Measurements from ENCODE around the gene ISOC1. TPM values are rescaled to one million over a fixed set of nuclear protein-coding genes. Genes with fewer than 3 reads are reported as not detected.
A peak's percentile ranks its signal among the peaks of the same experiment; 100 is the strongest.

The ISOC1 gene
- total RNA-seq, 3 donors from 2014 or later (not counting 1 experiment from before 2014, with no cell fraction given): 11.3 to 15.5 (median 15.1) TPM

DNA sequence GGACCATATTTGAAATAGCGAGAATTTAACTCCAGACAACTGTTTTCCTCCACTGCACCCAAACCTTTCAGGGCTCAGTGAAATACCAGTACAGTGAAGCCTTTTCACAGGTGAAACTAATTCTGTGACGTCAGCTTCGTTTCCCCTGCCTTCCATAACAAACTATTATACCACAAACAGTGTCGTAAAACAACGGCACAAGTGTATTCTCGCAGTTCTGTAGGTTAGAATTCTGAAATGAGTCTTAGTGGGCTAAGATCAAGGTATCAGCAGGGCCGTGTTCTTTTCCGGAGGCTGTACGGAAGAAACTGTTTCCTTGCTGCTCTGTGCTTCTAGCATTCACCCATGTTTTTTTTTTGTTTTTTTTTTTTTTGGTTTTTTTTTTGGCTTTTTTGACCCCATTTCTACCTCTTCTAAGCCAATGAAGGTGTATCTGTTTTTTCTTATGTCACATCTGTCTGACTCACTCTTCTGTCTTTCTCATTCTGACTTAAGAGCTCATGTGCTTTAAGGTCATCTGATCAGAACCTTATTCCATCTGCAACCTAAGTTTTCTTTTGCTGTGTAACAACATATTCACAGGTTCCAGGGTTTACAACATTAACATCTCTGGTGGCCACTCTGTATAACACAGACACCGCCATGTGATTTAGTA lies 20.1 kb downstream of the ISOC1 start:
- no peak overlapping the region for H3K4me3 ChIP-seq (ENCODE audit: low read length)
- Mint-ChIP-seq H3K27me3 (ENCODE audit: low read depth in 2 of 2) (no peaks in the 10 kb centered on the region), H3K4me1 (peaks cover 0 to 2% of the 10 kb centered on the region in 2 donors), H3K36me3 (no peaks in the 10 kb centered on the region), H3K4me3 (no peak overlapping the region), H3K9me3 (no peaks in the 10 kb centered on the region), H3K27ac (no peak overlapping the region)
- intact Hi-C loops (cut with micrococcal nuclease): no loop called here
- DNase-seq: peak in 1 of 2 donors; percentile 41
- WGBS (ENCODE audit: insufficient coverage): 89% methylated on average over 9 of the region's 10 CpGs
- no peaks in the 10 kb centered on the region for H3K27me3 ChIP-seq (ENCODE audit: control insufficient read depth, insufficient read depth, low read length)
- ATAC-seq: no peak
- no peaks in the 10 kb centered on the region for H3K4me1 ChIP-seq (ENCODE audit: control insufficient read depth, insufficient read depth, low read length)
- H3K27ac ChIP-seq (ENCODE audit: low read length): no peak overlapping the region
- TF ChIP-seq, protein P1, sequence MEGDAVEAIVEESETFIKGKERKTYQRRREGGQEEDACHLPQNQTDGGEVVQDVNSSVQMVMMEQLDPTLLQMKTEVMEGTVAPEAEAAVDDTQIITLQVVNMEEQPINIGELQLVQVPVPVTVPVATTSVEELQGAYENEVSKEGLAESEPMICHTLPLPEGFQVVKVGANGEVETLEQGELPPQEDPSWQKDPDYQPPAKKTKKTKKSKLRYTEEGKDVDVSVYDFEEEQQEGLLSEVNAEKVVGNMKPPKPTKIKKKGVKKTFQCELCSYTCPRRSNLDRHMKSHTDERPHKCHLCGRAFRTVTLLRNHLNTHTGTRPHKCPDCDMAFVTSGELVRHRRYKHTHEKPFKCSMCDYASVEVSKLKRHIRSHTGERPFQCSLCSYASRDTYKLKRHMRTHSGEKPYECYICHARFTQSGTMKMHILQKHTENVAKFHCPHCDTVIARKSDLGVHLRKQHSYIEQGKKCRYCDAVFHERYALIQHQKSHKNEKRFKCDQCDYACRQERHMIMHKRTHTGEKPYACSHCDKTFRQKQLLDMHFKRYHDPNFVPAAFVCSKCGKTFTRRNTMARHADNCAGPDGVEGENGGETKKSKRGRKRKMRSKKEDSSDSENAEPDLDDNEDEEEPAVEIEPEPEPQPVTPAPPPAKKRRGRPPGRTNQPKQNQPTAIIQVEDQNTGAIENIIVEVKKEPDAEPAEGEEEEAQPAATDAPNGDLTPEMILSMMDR (IDR thresholded peaks at IDR 0.05): no peak
- H3K9me3 ChIP-seq (ENCODE audit: control insufficient read depth, insufficient read depth, low read length): no peaks in the 10 kb centered on the region
- peaks cover 6% of the 10 kb centered on the region for H3K36me3 ChIP-seq (ENCODE audit: control insufficient read depth, insufficient read depth, low read length)

DNA sequence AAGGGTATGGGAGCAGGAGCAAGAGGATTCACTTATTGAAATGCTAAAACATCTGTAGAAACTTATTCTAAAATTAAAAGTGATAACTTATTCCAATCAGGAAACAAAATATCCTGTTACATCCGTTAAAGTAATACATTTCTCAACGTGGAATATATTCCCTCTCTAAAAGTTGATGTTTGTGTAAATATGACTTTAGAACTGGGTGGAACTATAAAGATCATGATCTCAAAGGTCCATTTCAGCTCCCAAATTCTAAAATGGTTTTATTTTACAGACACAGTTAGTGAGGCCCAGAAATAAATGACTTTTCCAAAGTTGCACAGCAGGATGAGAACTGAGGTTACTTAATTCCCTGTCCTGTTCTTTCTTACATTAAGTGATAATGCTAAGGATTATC lies 21.1 kb downstream of the ISOC1 start:
- Histone ChIP-seq H3K27ac (ENCODE audit: low read length) (no peak overlapping the region), H3K4me3 (ENCODE audit: low read length) (no peak overlapping the region), H3K9me3 (ENCODE audit: control insufficient read depth, insufficient read depth, low read length) (no peaks in the 10 kb centered on the region), H3K4me1 (ENCODE audit: control insufficient read depth, insufficient read depth, low read length) (no peaks in the 10 kb centered on the region), H3K27me3 (ENCODE audit: control insufficient read depth, insufficient read depth, low read length) (no peaks in the 10 kb centered on the region), H3K36me3 (ENCODE audit: control insufficient read depth, insufficient read depth, low read length) (peaks cover 6% of the 10 kb centered on the region)
- Mint-ChIP-seq H3K9me3 (no peaks in the 10 kb centered on the region), H3K36me3 (no peaks in the 10 kb centered on the region), H3K4me1 (no peaks in the 10 kb centered on the region), H3K27me3 (ENCODE audit: low read depth in 2 of 2) (no peaks in the 10 kb centered on the region), H3K27ac (no peak overlapping the region), H3K4me3 (no peak overlapping the region)
- no CpG with 5 or more reads among the region's 2 CpGs for WGBS (ENCODE audit: insufficient coverage)
- no peak for DNase-seq
- ATAC-seq: no peak
- intact Hi-C loops (cut with micrococcal nuclease): no loop called here
- TF ChIP-seq, protein P1 (IDR thresholded peaks at IDR 0.05): no peak

DNA sequence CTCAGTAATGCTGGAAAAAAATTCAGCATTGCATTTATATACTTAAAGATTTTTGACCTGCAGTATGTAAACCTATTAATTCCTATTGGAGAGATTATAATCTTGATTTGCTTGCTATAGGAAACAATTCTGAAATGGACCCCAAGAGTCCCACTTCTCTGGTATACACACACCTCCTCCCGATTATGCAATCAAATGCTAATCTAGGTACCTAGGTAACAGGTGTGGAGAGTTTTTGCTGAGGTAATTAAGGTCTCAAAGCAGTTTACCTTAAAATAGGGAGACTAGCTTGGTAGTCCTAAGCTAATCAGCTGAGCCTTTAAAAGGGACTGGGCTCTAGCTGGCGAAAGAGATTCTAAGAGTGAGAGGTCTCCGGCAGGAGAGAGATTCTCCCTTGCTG lies 22.2 kb downstream of the ISOC1 start:
- TF ChIP-seq, protein P1 (IDR thresholded peaks at IDR 0.05): no peak
- intact Hi-C loops (cut with micrococcal nuclease): no loop called here
- Histone ChIP-seq H3K27me3 (ENCODE audit: control insufficient read depth, insufficient read depth, low read length) (no peaks in the 10 kb centered on the region), H3K36me3 (ENCODE audit: control insufficient read depth, insufficient read depth, low read length) (peaks cover 6% of the 10 kb centered on the region), H3K27ac (ENCODE audit: low read length) (no peak overlapping the region), H3K4me3 (ENCODE audit: low read length) (no peak overlapping the region), H3K4me1 (ENCODE audit: control insufficient read depth, insufficient read depth, low read length) (no peaks in the 10 kb centered on the region), H3K9me3 (ENCODE audit: control insufficient read depth, insufficient read depth, low read length) (no peaks in the 10 kb centered on the region)
- Mint-ChIP-seq H3K9me3 (no peaks in the 10 kb centered on the region), H3K27me3 (ENCODE audit: low read depth in 2 of 2) (no peaks in the 10 kb centered on the region), H3K4me1 (no peaks in the 10 kb centered on the region), H3K36me3 (no peaks in the 10 kb centered on the region), H3K4me3 (no peak overlapping the region), H3K27ac (no peak overlapping the region)
- DNase-seq: no peak
- WGBS (ENCODE audit: insufficient coverage): 100% methylated on average over 2 of the region's 3 CpGs
- ATAC-seq: no peak

DNA sequence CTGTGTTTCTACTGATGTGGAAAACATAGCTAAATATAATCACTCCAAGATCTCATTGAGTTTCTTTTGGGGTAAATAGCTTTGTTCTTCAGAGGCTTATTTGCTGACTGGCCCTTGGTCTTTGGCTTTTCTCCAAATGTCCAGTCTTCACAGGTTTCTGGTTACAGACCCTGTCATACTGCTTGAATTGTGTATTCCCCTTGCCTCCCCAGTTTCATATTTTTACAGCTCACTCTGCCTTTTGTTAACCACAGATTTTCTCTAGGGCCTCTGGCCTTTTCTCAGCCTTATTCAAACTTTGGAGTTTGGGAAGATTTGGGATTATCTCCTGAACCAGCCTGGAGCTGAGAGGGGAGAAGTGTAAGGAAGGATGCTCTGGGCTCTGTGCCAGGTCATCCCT lies 23.9 kb downstream of the ISOC1 start:
- DNase-seq (no peak), ATAC-seq (no peak)
- Mint-ChIP-seq H3K36me3 (no peaks in the 10 kb centered on the region), H3K9me3 (no peaks in the 10 kb centered on the region), H3K4me3 (no peak overlapping the region), H3K27me3 (ENCODE audit: low read depth in 2 of 2) (no peaks in the 10 kb centered on the region), H3K4me1 (no peaks in the 10 kb centered on the region), H3K27ac (no peak overlapping the region)
- H3K4me1 ChIP-seq (ENCODE audit: control insufficient read depth, insufficient read depth, low read length): no peaks in the 10 kb centered on the region
- TF ChIP-seq, protein P1 (IDR thresholded peaks at IDR 0.05): no peak
- H3K27me3 ChIP-seq (ENCODE audit: control insufficient read depth, insufficient read depth, low read length): no peaks in the 10 kb centered on the region
- intact Hi-C loops (cut with micrococcal nuclease): no loop called here
- H3K9me3 ChIP-seq (ENCODE audit: control insufficient read depth, insufficient read depth, low read length): no peaks in the 10 kb centered on the region
- H3K36me3 ChIP-seq (ENCODE audit: control insufficient read depth, insufficient read depth, low read length): peaks cover 3% of the 10 kb centered on the region
- H3K4me3 ChIP-seq (ENCODE audit: low read length): no peak overlapping the region
- H3K27ac ChIP-seq (ENCODE audit: low read length): no peak overlapping the region

Data from natural killer cell (primary cell).